GM18499 (cell line): ENCODE data around the gene PJVK.
"Not testable (repeated sequence)": the region's sequence is repeated elsewhere in the genome, so short reads cannot be mapped to it uniquely, and the experiment has no call there.

Source experiments
- ATAC-seq: cut with Tn5 transposase; IDR thresholded peaks from one replicate; pipeline ENCODE4 v1.9.1; 2021; ENCODE audit warnings: moderate number of reproducible peaks; ENCODE audit not compliant: insufficient read depth, unreplicated experiment

PJVK gene, protein sequence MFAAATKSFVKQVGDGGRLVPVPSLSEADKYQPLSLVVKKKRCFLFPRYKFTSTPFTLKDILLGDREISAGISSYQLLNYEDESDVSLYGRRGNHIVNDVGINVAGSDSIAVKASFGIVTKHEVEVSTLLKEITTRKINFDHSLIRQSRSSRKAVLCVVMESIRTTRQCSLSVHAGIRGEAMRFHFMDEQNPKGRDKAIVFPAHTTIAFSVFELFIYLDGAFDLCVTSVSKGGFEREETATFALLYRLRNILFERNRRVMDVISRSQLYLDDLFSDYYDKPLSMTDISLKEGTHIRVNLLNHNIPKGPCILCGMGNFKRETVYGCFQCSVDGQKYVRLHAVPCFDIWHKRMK

DNA sequence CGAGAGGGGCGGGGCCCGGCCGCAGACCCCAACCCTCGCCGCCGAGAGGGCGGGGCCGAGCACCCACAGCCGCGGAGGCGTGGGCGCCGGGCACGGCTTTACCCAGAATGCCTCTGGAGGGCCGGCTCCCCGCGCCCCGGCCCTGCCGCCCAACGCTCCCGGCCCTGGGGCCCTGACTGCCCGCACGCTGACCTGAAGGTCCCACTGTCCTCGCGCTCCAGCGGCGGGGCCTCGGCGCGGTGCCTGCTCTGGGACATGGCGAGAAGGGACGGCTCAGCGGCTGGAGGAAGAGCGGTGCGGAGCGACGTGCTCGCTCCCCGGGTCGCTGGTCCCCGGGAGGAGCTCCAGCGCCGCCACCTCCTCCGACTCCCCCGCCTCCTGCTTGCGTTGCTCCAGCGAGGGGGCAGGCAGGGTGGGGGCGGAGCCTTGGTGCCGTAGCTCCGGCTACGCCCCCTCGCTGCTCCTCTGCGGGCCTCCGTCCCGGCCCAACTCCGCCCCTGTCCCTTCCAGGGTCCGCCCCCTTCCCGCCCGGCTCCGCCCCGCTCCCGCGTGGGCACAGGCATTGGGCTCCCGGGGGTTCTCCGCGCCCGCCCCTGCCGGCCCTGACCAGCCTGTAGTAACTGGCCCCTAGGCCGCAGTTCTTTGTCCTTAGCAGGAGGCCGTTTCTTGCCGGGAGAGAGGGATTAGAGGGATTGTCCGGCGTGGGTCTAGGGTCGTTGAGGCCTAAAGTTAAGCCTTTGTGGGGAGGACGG lies at the start of gene PJVK, which contains the start of gene PRKRA:
Gene PJVK, plus strand, starts transcription at position 605 of the 752 bp plus-strand sequence. CDS start 2,032 bp downstream, outside the sequence.
Gene PRKRA, minus strand, starts transcription at position 402 of the 752 bp plus-strand sequence. Its CDS starts 145 bp downstream, at position 257.
- ATAC-seq: peak; percentile 53

DNA sequence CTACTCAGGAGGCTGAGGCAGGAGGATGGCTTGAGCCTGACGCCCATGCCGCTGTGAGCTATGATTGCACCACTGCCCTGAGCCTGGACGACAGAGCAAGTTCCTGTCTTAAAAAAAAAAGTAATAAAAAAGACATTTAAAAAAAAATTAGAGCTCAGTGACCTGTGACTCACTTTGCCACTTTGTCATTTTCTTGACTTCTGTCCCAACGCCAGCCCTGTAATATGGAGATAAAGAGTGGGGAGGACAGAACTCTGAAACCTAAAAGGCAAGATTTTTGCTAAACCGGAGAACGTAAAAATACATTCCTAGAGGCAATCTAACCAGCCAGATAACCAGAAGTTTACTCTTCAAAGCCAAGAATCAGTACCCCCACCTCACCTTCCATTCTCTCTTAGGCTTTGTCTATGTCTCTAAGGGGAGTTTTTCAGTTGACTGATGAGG lies 49.2 kb upstream of the PJVK start:
- no peak for ATAC-seq

DNA sequence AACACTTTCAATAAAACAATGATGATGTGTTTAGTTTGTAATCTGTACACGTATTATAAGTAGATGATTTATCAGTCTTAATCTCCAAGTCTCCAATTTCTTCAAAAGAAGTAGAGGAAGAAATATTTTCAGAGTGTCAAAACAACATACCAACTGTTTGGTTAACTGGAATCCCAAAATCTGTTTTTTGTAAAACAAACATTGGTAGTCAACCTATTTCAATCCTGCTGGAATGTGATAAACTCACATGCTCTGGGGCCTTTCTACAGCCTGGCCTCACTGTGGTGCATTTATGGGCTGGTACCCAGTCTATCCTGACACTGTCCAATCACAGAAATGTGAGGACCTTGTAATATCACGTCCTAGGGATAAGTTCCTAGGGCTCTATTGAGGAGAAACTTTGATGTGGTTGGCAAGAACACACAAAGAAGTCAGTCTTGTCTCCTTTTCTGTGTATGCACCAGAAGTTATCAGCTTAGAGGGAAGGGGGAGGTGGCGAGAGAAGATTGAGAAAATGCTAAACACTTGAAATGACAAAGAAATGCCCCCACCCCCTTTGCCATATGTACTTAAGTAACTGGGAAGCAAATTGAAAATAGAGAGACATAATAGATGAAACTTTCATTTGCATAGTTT lies 47.4 kb upstream of the PJVK start:
- ATAC-seq: peak; percentile 20

DNA sequence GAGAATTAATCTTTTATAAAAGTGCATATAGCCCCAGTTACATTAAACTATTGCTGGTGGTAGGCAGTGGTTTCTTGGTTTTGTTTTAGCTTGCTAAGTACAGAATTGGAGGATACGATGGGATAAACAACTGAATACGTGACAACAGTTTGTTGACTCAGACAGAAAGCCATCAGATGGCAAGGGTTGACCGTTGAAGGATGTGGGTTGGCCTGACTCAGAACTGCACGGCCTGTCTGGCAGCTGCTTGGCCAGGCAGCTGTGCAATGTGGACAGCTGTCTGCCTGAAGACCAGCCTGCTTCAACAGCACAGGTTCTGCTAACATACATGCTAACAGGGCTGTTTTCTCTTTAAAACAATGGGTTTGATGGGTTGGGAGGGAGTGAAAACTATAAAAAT lies 46.8 kb upstream of the PJVK start:
- peak; percentile 98 for ATAC-seq

DNA sequence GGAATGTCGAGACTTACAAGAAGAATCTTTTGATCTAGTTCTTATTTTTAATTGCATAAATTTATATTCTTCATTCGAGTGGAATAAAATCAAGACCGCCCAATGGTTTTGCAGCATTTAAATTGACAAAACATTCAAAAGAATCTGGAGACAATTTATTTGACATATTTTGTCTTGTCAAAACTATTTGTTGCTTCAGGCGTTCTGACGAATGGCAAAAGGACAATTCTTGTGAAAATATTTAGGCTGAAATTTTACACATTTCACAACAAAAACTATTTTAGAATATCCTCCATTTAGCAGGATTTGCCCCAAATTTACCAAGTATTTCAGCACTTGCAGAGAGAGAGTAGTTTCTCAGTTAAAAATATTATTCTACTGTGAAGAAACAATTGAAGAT lies 41.9 kb upstream of the PJVK start:
- no peak for ATAC-seq

DNA sequence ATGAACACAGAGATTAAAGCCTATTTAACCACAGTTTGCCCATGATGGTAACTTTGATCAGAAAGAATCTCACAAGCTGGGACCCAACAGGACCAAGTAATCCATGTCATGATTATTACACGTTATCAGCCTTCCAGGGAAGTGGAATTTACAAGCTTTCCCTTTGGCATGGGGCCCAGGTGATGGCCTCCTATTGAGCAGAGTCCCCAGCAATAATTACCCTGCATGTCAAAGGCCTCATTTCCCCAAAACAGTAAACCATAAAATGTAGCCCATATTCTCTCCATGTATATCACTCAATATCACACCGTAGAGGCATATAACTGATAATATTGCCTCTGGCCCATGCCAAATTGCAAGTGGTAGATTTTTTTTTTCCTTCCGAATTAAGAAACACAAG lies 39.1 kb upstream of the PJVK start:
- ATAC-seq: no peak

DNA sequence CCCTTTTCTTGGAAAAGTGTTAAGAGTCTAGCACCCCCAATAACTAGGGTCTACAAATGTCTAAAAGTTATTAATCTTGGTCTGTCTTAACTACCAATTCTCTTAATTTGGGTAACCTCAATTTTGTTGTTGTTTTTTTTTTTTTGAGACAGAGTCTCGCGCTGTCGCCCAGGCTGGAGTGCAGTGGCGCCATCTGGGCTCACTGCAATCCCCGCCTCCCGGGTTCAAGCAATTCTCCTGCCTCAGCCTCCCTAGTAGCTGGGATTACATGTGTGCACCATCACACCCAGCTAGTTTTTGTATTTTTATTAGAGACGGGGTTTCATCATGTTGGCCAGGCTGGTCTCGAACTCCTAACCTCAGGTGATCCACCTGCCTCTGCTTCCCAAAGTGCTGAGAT lies 38.7 kb upstream of the PJVK start:
- ATAC-seq: not testable (repeated sequence)

DNA sequence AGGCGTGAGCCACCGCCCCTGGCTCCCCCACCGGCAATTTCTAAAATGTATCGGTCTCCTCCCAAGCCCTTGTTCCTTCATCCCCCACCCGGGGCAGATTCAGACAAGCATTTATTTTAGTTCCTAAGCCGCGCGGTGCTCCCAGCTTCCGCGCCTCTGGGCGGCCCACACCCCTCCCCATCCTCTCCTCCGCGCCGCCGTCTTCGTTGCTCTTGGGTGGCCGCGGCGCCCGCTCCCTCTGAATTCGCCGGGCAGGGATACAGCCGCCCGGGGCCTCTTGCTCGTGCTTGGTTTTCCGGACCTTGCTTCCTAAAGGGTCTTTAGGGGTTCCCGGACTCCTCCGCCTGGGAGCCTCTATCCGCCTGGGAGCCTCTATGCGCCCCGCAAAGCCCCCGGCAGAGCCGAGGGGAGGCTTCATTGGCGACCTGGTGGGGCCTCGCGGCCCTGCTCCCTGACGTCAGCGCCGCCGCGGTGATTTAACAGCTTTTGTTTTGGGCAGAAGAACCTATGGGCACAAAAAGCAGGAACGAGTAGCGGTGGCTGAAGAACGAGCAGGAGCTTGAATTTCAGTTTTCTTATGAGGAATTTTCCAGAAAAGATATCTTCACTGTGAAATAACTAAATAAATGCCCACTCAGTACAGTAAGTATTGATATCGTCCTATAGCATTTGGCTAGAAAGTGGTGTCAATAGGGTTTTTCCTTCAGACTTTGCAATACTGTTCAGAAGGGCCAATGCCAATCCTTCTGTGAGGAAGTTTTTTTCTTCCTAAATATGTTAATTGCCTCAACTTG lies 37.5 kb upstream of the PJVK start:
- peak; percentile 42 for ATAC-seq

DNA sequence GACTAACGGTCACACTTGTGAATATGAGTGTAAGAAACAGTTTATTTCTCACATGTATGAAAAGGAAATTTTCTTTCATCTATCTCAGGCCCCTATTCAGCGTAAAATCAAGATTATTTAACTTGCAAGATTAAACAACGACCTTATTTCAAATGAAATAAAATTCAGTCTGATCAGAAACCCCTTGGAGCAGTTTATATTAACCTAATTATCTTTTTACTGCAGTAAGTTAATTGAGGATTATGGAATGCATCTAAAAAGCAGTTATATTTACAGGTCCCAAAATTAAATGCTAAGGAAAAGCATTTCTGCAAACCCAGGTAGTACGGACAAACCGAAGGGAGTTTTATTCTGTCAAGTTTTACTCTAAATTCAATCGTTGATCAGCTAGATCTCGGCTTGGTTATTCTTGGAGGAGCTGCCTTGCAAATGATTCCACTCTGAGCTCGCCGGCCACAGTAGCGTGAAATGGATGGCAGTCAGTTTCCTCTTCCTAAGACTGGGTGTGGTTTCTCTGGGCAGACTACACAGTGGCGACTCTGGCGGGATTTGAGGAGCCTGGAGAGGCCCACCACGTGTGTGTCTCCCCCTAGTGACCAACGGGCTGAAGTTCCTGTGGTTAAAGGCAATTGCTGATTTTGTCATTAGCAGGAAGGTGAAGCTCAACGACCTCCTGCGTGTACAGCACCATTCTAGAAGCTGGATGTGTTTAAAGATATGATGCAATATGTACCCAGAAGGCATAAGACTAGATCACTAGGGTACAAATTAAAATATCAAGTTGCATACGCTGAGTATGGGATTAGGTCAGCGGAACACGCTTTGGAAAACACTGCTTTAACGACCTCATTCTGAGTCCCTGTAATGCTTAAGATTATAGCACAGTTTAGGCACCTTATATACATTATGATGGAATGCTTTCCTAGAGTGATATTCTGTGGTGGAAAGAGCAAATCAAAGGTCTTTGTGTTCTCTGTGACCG lies 36.6 kb upstream of the PJVK start:
- peak; percentile 68 for ATAC-seq

DNA sequence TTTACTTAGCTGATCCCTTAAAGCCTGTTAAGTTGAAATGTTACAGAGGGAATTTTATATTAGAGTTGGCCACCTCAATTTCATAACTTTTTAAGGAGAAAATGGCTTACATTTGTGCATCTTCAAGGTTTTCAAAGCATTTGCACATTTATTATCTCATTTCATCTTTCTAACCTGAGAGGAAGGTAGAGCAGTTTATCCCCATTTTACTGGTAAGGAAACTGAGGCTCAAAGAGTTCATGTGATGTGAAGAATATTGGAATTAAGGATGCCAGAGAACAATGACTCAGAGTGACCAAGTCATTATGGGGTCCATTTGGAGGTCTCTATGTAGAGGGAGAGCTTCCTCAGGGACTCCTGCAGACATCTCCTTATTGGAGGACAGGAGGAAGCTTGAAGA lies 35.2 kb upstream of the PJVK start:
- no peak for ATAC-seq

DNA sequence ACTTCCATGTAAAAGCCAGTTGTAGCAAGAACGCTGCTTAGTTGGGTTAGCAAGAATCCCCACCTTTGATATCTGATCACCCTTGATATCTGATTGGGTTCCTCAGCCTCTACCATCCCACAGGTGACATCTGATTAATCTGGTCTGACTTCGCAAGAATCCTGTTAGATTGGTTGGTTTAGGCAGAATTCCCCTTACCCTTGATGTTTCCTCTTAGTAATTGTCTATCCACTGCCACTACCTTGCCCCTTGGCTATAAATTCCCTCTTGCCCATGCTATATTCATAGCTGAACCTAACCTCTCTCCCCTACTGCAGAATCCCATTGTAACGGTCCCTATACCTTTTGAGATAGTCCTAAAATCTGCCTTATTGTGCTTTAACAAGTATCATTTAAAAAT lies 33.3 kb upstream of the PJVK start:
- no peak for ATAC-seq

DNA sequence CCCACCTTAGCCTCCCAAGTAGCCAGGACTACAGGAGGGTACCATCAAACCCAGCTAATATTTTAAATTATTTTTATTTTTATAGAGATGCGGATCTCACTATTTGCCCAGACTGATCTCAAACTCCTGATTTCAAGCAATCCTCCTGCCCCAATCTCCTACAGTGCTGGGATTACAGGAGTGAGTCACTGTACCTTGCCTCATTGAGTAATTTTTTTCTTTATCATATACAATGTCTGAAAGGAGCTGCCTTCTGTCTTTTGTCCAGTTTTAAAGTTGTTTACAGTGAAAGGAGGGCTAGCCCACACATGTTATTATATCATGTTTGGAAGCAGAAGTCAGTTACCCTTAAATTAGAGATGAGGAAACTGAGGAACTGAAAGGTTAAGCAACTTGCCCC lies 32.8 kb upstream of the PJVK start:
- no peak for ATAC-seq

DNA sequence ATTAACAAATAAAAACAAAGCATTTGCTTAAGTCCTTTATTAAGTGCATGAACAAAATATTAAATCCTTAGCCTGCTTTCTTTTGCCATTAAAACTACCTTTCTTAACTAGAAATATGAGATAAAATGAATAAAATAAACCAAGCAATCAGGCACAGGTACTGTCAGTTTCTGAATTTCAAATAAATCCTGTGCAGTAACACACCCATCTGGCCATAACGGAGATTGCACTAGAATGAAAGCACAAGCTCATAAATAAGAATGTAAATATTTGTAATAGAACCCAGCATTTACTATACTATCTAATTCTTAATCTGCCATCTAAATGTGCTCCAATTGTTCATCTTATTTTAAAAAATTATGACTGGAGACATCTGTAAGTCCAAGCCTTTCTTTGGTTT lies 32.1 kb upstream of the PJVK start:
- ATAC-seq: no peak

DNA sequence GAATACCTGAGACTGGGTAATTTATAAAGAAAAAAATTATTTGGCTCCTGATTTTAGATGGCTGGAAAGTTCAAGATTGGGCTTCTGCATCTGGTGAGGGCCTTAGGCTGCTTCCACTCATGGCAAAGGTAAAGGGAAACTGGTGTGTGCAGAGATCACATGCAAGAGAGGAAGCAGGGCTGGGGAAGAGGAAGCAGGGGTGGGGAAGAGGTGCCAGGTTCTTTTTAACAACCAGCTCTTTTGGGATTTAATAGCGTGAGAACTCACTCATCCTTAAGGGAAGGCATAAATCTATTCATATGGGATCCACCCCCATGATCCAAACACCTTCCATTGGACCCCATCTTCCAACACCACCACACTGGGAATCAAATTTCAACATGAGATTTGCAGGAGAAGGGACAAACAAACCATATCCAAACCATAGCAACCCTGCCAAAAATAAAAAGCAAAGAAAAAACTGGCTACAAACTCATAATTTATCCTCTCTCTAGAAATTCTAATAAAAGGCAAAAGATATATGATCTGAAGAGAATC lies 30.6 kb upstream of the PJVK start:
- ATAC-seq: no peak

DNA sequence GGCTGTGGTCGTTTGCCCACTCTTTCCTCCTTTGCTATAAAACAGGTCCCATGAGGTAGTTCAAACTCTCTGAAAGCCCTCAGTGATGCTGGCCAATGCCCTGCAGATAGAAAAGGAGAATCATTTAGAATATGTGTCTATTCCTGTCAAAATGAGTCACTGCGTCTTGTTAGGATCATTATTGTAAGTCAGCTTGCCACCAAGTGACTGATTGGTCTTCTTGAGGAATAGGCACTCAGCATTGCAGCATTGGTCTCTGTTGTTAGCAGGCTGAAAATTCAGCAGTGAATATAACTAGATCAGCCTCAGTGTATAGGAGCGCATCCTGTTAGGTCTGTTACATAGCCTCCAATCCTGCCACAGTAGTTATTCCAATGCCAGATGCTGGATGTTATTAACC lies 29.1 kb upstream of the PJVK start:
- ATAC-seq: no peak

DNA sequence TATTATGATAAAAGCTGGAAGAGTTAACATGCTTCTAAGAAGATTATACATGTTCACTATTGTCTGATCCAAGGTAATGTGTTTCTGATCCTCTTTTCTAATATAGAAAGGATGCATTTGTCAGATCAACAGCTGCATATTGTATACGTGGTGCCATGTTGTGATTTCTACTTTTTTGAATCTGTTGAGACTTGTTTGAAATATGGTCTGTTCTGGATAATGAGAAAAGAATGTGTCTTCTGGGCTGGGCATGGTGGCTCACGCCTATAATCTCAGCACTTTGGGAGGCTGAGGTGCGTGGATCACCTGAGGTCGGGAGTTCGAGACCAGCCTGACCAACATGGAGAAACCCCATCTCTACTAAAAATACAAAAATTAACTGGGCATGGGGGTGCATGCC lies 27.4 kb upstream of the PJVK start:
- not testable (repeated sequence) for ATAC-seq

DNA sequence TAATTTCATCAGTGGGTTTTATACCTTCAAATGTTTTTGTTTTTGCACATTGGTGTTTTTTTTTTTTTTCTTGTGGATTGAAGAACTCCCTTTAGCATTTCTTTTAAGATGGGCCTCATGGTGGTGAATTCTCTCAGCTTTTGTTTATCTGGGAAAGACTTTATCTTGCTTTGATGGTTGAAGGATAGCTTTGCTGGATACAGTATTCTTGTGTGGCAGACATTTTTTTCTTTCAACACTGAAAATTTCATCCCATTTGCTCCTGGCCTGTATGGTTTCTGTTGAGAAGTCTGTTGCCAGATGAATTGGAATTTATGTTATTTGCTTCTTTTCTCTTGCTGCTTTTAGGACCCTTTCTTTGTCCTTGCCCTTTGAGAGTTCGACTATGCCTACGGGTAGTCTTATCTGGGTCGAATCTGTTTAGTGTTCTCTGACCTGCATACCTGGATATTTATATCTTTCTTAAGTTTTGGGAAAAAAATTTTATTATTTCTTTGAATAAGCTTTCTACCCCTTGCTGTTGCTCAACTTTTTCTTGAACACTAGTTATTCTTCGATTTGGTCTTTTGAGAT lies 25.8 kb upstream of the PJVK start:
- no peak for ATAC-seq

DNA sequence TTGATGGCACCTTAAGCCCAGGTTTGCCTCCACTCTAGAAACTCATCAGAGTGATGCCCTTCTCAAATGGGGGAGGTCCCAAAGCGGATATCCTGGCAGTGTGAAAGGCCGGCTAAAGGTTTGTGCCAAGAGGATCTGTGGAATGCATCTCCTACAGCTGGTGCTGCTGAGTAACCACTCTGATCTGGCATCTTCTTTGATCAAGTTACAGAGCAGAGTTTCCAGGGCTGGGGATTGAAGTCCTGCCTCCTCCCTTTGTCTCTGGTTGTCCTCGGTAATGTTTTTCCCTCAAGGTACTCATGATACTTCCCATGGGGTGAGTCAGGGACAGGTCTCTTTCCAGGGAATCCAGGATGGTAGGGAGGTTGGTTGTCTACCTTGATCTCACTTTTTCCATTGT lies 24.8 kb upstream of the PJVK start:
- no peak for ATAC-seq

DNA sequence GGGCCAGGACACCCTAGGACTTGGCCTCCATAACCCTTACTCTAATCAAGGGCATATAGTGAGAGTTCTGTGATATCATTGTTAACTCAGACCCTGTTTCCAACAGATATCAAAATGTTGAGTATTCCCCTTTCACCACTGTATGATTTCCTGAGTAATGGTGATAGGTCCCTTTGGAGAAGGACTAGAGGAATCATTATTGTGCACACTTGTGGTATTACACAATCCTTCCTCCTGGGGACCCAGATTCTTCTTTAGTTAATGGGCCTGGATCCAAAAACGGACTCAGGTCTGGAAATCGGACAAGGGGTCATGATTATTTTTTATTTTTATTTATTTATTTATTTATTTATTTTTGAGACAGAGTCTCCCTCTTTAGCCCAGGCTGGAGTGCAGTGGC lies 23.7 kb upstream of the PJVK start:
- no peak for ATAC-seq
